ENCODE measurements around the gene CD83. TPM values are rescaled to one million over a fixed set of nuclear protein-coding genes. Genes with fewer than 3 reads are reported as not detected.

CD83 gene
- total and polyA plus RNA-seq, 2 of the 8 experiments (the other 6 are each of a cell fraction or from before 2014, with no cell fraction given) = 4.6 to 8.5 TPM

- Histone ChIP-seq H3K14ac (ENCODE audit: insufficient read length) (no peak overlapping the region), H3K56ac (replicated peaks; ENCODE audit: insufficient read length, low read depth, low read length) (no peak overlapping the region), H3K79me1 (ENCODE audit: low read depth, low read length) (no peaks in the 10 kb centered on the region), H2BK120ac (replicated peaks; ENCODE audit: low read depth, low read length) (no peak overlapping the region), H3K4ac (replicated peaks; ENCODE audit: insufficient read length, low read depth, low read length) (no peak overlapping the region), H3K23me2 (ENCODE audit: low read depth, low read length) (no peaks in the 10 kb centered on the region), H3K18ac (ENCODE audit: extremely low read depth, low read length) (no peak overlapping the region), H3K9ac (replicated peaks in 1 of 4; ENCODE audit: extremely low read depth in 1 of 4, low read depth in 3 of 4, low read length in 3 of 4) (no peak overlapping the region), H3K23ac (ENCODE audit: insufficient read length) (no peak overlapping the region), H2BK5ac (ENCODE audit: low read depth, low read length) (no peak overlapping the region), H3K79me2 (ENCODE audit: control insufficient read depth in 1 of 2, insufficient read depth in 2 of 2, low read length in 2 of 2) (no peaks in the 10 kb centered on the region), H2BK12ac (ENCODE audit: low read depth, low read length) (no peak overlapping the region), H4K20me1 (replicated peaks in 1 of 2; ENCODE audit: control insufficient read depth in 1 of 2, insufficient read depth in 2 of 2, low read length in 2 of 2) (no peaks in the 10 kb centered on the region), H4K8ac (ENCODE audit: extremely low read depth, insufficient read depth, low read length) (no peak overlapping the region), H2AFZ (ENCODE audit: low read length) (no peak overlapping the region), H3K27me3 (replicated peaks in 1 of 4; ENCODE audit: control insufficient read depth in 3 of 4, extremely low read depth in 1 of 4, insufficient read depth in 3 of 4, low read length in 3 of 4) (no peaks in the 10 kb centered on the region), H3K4me2 (ENCODE audit: insufficient read depth in 1 of 2, low read depth in 2 of 2, low read length in 2 of 2) (no peak overlapping the region), H2BK20ac (ENCODE audit: low read length) (no peak overlapping the region), H3K4me1 (replicated peaks in 1 of 4; ENCODE audit: control insufficient read depth in 3 of 4, insufficient read depth in 4 of 4, low read length in 3 of 4) (no peaks in the 10 kb centered on the region; a peak in 1 of 7 replicates), H2BK15ac (ENCODE audit: low read length) (no peak overlapping the region), H4K5ac (ENCODE audit: insufficient read length, low read depth, low read length) (no peak overlapping the region), H3K36me3 (ENCODE audit: control insufficient read depth in 2 of 4, insufficient read depth in 4 of 4, low read length in 3 of 4) (no peaks in the 10 kb centered on the region), H4K91ac (replicated peaks; ENCODE audit: insufficient read length, low read length) (no peak overlapping the region), H3K4me3 (ENCODE audit: extremely low read depth in 1 of 4, insufficient read depth in 2 of 4, low read depth in 3 of 4, low read length in 4 of 4) (no peak overlapping the region), H2AK5ac (ENCODE audit: low read depth, low read length) (no peak overlapping the region), H3K27ac (ENCODE audit: low read depth, low read length) (no peak overlapping the region), H3K9me3 (ENCODE audit: insufficient read depth in 2 of 2, low read depth in 1 of 2, low read length in 1 of 2) (no peaks in the 10 kb centered on the region)
- no peak for FAIRE-seq
- no peak for TF ChIP-seq RFX5 (IDR thresholded peaks at IDR 0.05; ENCODE audit: borderline replicate concordance, low read depth, low read length)
- TF ChIP-seq CBX5 (IDR thresholded peaks at IDR 0.05; ENCODE audit: low read depth, low read length) = no peak
- ChIA-PET POLR2A (ENCODE audit: partially characterized antibody) (interaction anchor here (1.4 kb wide), 1 partner anchor 12 kb away, joined by 6 read pairs; no protein-coding TSS in a partner anchor), CTCF (ENCODE audit: partially characterized antibody) (interaction anchor here (1.1 kb wide), 1 partner anchor 48 kb away, joined by 6 read pairs; no protein-coding TSS in a partner anchor)
- 81% methylated on average over 4 of the region's 4 CpGs; no CpG with 5 or more reads in 1 of the 2 experiments for WGBS, 2 experiments (ENCODE audit: extremely low coverage in 1 of 2, insufficient coverage in 1 of 2, insufficient read length in 1 of 2, insufficient replicate concordance in 2 of 2, low coverage in 1 of 2, low lambda C conversion rate in 2 of 2, missing lambda C conversion rate in 1 of 2)
- DNase-seq (ENCODE audit: low read depth in 1 of 2, low spot score in 2 of 2) = no peak
Measured at GRCh38 chr6:14094721-14095120, 22.9 kb upstream of the CD83 start.
